ENCODE results near the gene PRSS27.
"Not testable (repeated sequence)": the region's sequence is repeated elsewhere in the genome, so short reads cannot be mapped to it uniquely, and the experiment has no call there.

GRCh38 chr16:2666671-2667070 is 53.4 kb downstream of the PRSS27 start:
- TF ChIP-seq POLR2A (IDR thresholded peaks at IDR 0.05); CTCF (IDR thresholded peaks at IDR 0.05 in 4 of 5, conservative IDR thresholded peaks at IDR 0.05 in 1 of 5): not testable (repeated sequence)
